ENCODE data around the gene FFAR2. TPM values are rescaled to one million over a fixed set of nuclear protein-coding genes. Genes with fewer than 3 reads are reported as not detected.

The FFAR2 gene
- total RNA-seq, 1 experiment from 2014 or later = not detected

- no peaks in the 10 kb centered on the region for H3K9me3 Mint-ChIP-seq
These were observed 10.1 kb downstream of the FFAR2 start for GRCh38 chr19:35458192-35458591.

More at GRCh38 chr19:35458192-35458591, 10.1 kb downstream of the FFAR2 start:
- H2BK5ac ChIP-seq (ENCODE audit: insufficient read length, low read length) = no peak overlapping the region
- H3K4me1 ChIP-seq (ENCODE audit: insufficient read depth, low read length) = no peaks in the 10 kb centered on the region
- H4K91ac ChIP-seq (ENCODE audit: insufficient read length, low read depth, low read length) = no peak overlapping the region
- H2BK12ac ChIP-seq (ENCODE audit: insufficient read length, low read depth, low read length) = no peak overlapping the region
- WGBS (ENCODE audit: extremely low coverage, insufficient read length, low lambda C conversion rate) = no CpG with 5 or more reads among the region's 1 CpG
- no peak overlapping the region for H3K27ac ChIP-seq (ENCODE audit: insufficient read length, low read depth, low read length)
- no peak overlapping the region for H3K4ac ChIP-seq (ENCODE audit: low read depth, low read length)
- H3K79me1 ChIP-seq (ENCODE audit: insufficient read depth, low read depth, low read length, poor library complexity, severe bottlenecking) = no peaks in the 10 kb centered on the region
- H3K79me2 ChIP-seq (ENCODE audit: insufficient read depth, low read length) = no peaks in the 10 kb centered on the region
- no peak overlapping the region for H2AFZ ChIP-seq (ENCODE audit: low read length)
- H3K9me3 ChIP-seq (ENCODE audit: control insufficient read depth, low read depth, low read length) = no peaks in the 10 kb centered on the region
- no peak overlapping the region for H3K27ac Mint-ChIP-seq
- no peak overlapping the region for H3K18ac ChIP-seq (ENCODE audit: insufficient read length, low read depth, low read length)
- no peak for TF ChIP-seq CTCF (conservative IDR thresholded peaks at IDR 0.05)
- H2BK20ac ChIP-seq (ENCODE audit: low read depth, low read length, poor library complexity, severe bottlenecking) = no peak overlapping the region
- H3K27me3 Mint-ChIP-seq (ENCODE audit: low read depth) = peaks cover 2% of the 10 kb centered on the region
- H4K20me1 ChIP-seq (ENCODE audit: control insufficient read depth, insufficient read depth, insufficient read length) = no peaks in the 10 kb centered on the region
- H2AK5ac ChIP-seq (ENCODE audit: insufficient read length, low read length) = no peak overlapping the region
- no peak overlapping the region for H4K5ac ChIP-seq (ENCODE audit: insufficient read length, low read depth, low read length)
- no peak overlapping the region for H3T11ph ChIP-seq (ENCODE audit: low read length)
- no peak overlapping the region for H2BK120ac ChIP-seq (ENCODE audit: low read depth, low read length, poor library complexity, severe bottlenecking)
- H3K14ac ChIP-seq (ENCODE audit: insufficient read depth, low read length) = no peak overlapping the region
- H3K4me1 Mint-ChIP-seq = peaks cover 0 to 6% of the 10 kb centered on the region in 2 experiments; a peak in 2 of 4 replicates
- H3K9ac ChIP-seq (ENCODE audit: extremely low read depth, insufficient read length, low read length) = no peak overlapping the region
- DNase-seq = no peak
- no peak overlapping the region for H2BK15ac ChIP-seq (ENCODE audit: low read depth, low read length)
- H3K36me3 Mint-ChIP-seq (ENCODE audit: insufficient read depth in 1 of 3, low read depth in 3 of 3) = no peaks in the 10 kb centered on the region
- no peaks in the 10 kb centered on the region for H3K23me2 ChIP-seq (ENCODE audit: insufficient read length, low read depth, low read length, poor library complexity, severe bottlenecking)
- no peak overlapping the region for H4K8ac ChIP-seq (replicated peaks; ENCODE audit: insufficient read length, low read depth, low read length)
- no peak overlapping the region for H3K4me2 ChIP-seq (ENCODE audit: insufficient read depth, insufficient read length, low read length)
- no peak overlapping the region for H3K4me3 Mint-ChIP-seq
- H3K23ac ChIP-seq (ENCODE audit: insufficient read length, low read depth, low read length) = no peak overlapping the region
- no peak overlapping the region for H3K56ac ChIP-seq (ENCODE audit: insufficient read length, low read depth, low read length)
- no peaks in the 10 kb centered on the region for H3K27me3 ChIP-seq (ENCODE audit: insufficient read depth, low read length)

Measured in H9 (cell line).